Measurements from ENCODE around the gene ATP6V1G2. TPM values are rescaled to one million over a fixed set of nuclear protein-coding genes. Genes with fewer than 3 reads are reported as not detected.

ATP6V1G2 gene
- total RNA-seq, 1 experiment from 2014 or later = 3.1 TPM

GRCh38 chr6:31495580-31495979, 50.8 kb downstream of the ATP6V1G2 start:
- peak overlapping the region; percentile 78 for H3K4me3 ChIP-seq (ENCODE audit: low read depth, low read length, poor library complexity, severe bottlenecking)
- TF ChIP-seq CTCF (conservative IDR thresholded peaks at IDR 0.05; ENCODE audit: low read depth, low read length) (no peak), EZH2 (IDR thresholded peaks at IDR 0.05; ENCODE audit: borderline replicate concordance, low read depth, low read length, poor library complexity, severe bottlenecking) (no peak)

More at GRCh38 chr6:31495580-31495979, 50.8 kb downstream of the ATP6V1G2 start:
- intact Hi-C loops (cut with micrococcal nuclease; ENCODE audit: unreplicated experiment) = loop anchor here (5.0 kb wide), 1 partner anchor 47 kb away; the partner anchor contains the start of gene DDX39B
- peak; percentile 16 for DNase-seq (ENCODE audit: low spot score)
- CTCF ChIA-PET = interaction anchor here (1.6 kb wide), 1 partner anchor 103 kb away, joined by 3 read pairs; no protein-coding TSS in a partner anchor
- TSS peak; percentile 33 for BruUV-seq (replicated peaks)
- H3K9me3 ChIP-seq (ENCODE audit: low read depth, low read length, poor library complexity, severe bottlenecking) = no peaks in the 10 kb centered on the region
- POLR2A ChIA-PET (ENCODE audit: low non-redundant PET) = interaction anchor here (0.6 kb wide), 1 partner anchor 162 kb away, joined by 4 read pairs; no protein-coding TSS in a partner anchor
- no peaks in the 10 kb centered on the region for H3K36me3 ChIP-seq (ENCODE audit: insufficient read depth, low read length, poor library complexity, severe bottlenecking)
- H3K4me1 ChIP-seq (ENCODE audit: insufficient read depth, low read length, poor library complexity, severe bottlenecking) = peaks cover 7% of the 10 kb centered on the region
- no peaks in the 10 kb centered on the region for H3K27me3 ChIP-seq (replicated peaks; ENCODE audit: insufficient read depth, low read depth, low read length, poor library complexity)
- H3K27ac ChIP-seq (ENCODE audit: low read depth, low read length, poor library complexity, severe bottlenecking) = peak overlapping the region; percentile 60

Other genes starting within 250 kb of the ATP6V1G2 start
- 27.3 and 29.9 TPM in 2 replicates for gene HLA-B, start 189.4 kb downstream of the ATP6V1G2 start, total RNA-seq (2021)
- 31.6 and 41.2 TPM in 2 replicates for gene MICA, start 143.0 kb downstream of the ATP6V1G2 start, total RNA-seq (2021)
- gene MICB, start 48.5 kb downstream of the ATP6V1G2 start, total RNA-seq (2021) = 11.1 and 12.7 TPM in 2 replicates
- not detected in 2 replicates for gene MCCD1, start 17.6 kb downstream of the ATP6V1G2 start, total RNA-seq (2021)
- 558 and 594 TPM in 2 replicates for gene DDX39B, start 4.6 kb downstream of the ATP6V1G2 start, total RNA-seq (2021)
- gene NFKBIL1, start 1.0 kb upstream of the ATP6V1G2 start, total RNA-seq (2021) = 15.7 and 17.2 TPM in 2 replicates
- not detected in 2 replicates for gene LTA, start 25.7 kb upstream of the ATP6V1G2 start, total RNA-seq (2021)
- 0.17 and 0.42 TPM in 2 replicates for gene TNF, start 29.0 kb upstream of the ATP6V1G2 start, total RNA-seq (2021)
- not detected in 2 replicates for gene LTB, start 35.8 kb upstream of the ATP6V1G2 start, total RNA-seq (2021)
- gene LST1, start 39.7 kb upstream of the ATP6V1G2 start, total RNA-seq (2021) = not detected in 2 replicates
- not detected in 2 replicates for gene NCR3, start 46.4 kb upstream of the ATP6V1G2 start, total RNA-seq (2021)
- gene AIF1, start 68.6 kb upstream of the ATP6V1G2 start, total RNA-seq (2021) = 0.64 and 0.68 TPM in 2 replicates
- 289 and 313 TPM in 2 replicates for gene PRRC2A, start 74.1 kb upstream of the ATP6V1G2 start, total RNA-seq (2021)
- gene BAG6, start 106.1 kb upstream of the ATP6V1G2 start, total RNA-seq (2021) = 391 and 393 TPM in 2 replicates
- gene APOM, start 109.3 kb upstream of the ATP6V1G2 start, total RNA-seq (2021) = 2.5 and 4.8 TPM in 2 replicates
- gene C6orf47, start 114.2 kb upstream of the ATP6V1G2 start, total RNA-seq (2021) = 20.1 and 21.3 TPM in 2 replicates
- 27.7 and 32.0 TPM in 2 replicates for gene GPANK1, start 118.4 kb upstream of the ATP6V1G2 start, total RNA-seq (2021)
- gene CSNK2B, start 119.5 kb upstream of the ATP6V1G2 start, total RNA-seq (2021) = 252 and 253 TPM in 2 replicates
- gene LY6G5B, start 123.4 kb upstream of the ATP6V1G2 start, total RNA-seq (2021) = 18.9 and 19.4 TPM in 2 replicates
- gene LY6G5C, start 134.5 kb upstream of the ATP6V1G2 start, total RNA-seq (2021) = 3.9 and 6.8 TPM in 2 replicates
- gene ABHD16A, start 156.7 kb upstream of the ATP6V1G2 start, total RNA-seq (2021) = 36.3 and 45.6 TPM in 2 replicates
- not detected in 2 replicates for gene LY6G6F, start 160.3 kb upstream of the ATP6V1G2 start, total RNA-seq (2021)
- gene LY6G6D, start 168.7 kb upstream of the ATP6V1G2 start, total RNA-seq (2021) = not detected in 2 replicates
- 0.42 and 0.80 TPM in 2 replicates for gene LY6G6C, start 175.1 kb upstream of the ATP6V1G2 start, total RNA-seq (2021)
- not detected in 2 replicates for gene MPIG6B, start 176.8 kb upstream of the ATP6V1G2 start, total RNA-seq (2021)
- gene DDAH2, start 182.7 kb upstream of the ATP6V1G2 start, total RNA-seq (2021) = 68.2 and 86.7 TPM in 2 replicates
- 371 and 431 TPM in 2 replicates for gene CLIC1, start 189.9 kb upstream of the ATP6V1G2 start, total RNA-seq (2021)
- gene MSH5, start 193.4 kb upstream of the ATP6V1G2 start, total RNA-seq (2021) = 76.4 and 102 TPM in 2 replicates
- gene SAPCD1, start 216.0 kb upstream of the ATP6V1G2 start, total RNA-seq (2021) = 9.9 and 19.9 TPM in 2 replicates
- 2.7 and 2.8 TPM in 2 replicates for gene VWA7, start 230.7 kb upstream of the ATP6V1G2 start, total RNA-seq (2021)
- 233 and 247 TPM in 2 replicates for gene VARS1, start 249.1 kb upstream of the ATP6V1G2 start, total RNA-seq (2021)

All from A673 (cell line).